SKM-1 (cell line): ENCODE data around the gene DENND2A.
A peak's percentile ranks its signal among the peaks of the same experiment; 100 is the strongest.
"Not testable (repeated sequence)": the region's sequence is repeated elsewhere in the genome, so short reads cannot be mapped to it uniquely, and the experiment has no call there.

Experiments used
- DNase-seq: peaks from one replicate; lab custom pipeline; 2025; ENCODE audit not compliant: unreplicated experiment; lab: John Stamatoyannopoulos, UW

Gene DENND2A

DNA sequence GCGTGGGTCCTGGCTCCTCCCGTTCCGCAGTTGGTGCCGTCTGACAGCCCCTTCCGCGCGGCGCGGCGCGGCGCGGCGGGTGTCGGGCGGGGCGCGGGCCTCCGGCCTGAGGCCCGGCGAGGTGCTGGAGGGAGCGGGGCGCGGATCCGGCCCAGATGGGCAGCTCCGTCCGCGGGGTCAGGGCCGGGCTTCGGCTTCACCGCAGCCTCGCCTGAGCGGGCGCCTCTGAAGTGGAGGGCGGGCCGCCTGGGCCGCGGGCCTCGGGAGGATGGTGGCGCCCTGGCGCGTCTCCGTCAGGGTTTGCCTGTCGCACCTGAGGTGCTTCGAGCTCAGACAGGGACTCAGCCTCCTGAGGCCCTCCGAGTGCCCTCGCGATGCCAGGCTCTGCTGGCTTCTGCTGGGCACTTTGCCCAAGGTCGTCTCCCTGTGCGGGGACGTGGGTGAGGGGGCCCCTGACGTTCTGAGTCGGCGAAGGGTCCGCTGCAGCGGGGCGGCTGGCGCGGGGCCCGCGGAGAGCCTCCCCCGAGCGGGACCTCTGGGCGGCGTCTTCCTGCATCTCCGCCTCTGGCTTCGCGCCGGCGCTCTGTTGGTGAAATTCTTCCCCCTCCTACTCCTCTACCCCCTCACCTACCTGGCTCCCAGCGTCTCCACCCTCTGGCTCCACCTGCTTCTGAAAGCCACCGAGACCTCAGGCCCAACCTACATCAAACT lies 32.6 kb upstream of the DENND2A start:
- DNase-seq = no peak

DNA sequence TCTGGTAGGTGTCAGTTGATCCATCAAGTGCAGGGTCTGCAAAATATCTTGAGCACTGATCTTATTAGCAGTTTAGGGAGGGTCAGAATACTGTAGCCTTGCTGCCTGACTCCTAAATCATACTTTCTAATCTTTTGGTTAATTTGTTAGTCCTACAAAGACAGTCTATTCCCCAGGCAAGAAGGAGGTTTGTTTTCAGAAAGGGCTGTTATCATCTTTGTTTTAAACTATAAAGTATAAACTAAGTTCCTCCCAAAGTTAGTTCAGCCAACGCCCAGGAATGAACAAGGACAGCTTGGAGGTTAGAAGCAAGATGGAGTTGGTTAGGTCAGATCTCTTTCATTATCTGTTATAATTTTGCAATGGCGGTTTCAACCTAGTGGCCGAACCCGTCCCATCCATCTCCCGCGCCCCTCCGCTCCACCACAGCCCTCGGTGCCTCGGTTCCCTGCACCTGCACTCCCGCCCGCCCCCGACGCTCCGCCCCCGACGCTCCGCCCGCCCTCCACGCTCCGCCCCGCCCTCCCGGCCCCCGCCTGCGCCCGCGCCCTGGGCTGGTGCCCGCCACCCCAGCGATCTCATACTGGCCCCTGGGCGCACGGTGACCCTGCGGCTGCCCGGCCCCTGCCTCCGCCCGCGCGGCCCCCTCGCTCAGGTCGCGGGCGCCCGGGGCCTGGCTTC lies 31.9 kb upstream of the DENND2A start, which contains the start of gene ADCK2:
Gene ADCK2, plus strand, starts transcription at position 564 of the 681 bp plus-strand sequence. CDS start 386 bp downstream, outside the sequence.
- no peak for DNase-seq

DNA sequence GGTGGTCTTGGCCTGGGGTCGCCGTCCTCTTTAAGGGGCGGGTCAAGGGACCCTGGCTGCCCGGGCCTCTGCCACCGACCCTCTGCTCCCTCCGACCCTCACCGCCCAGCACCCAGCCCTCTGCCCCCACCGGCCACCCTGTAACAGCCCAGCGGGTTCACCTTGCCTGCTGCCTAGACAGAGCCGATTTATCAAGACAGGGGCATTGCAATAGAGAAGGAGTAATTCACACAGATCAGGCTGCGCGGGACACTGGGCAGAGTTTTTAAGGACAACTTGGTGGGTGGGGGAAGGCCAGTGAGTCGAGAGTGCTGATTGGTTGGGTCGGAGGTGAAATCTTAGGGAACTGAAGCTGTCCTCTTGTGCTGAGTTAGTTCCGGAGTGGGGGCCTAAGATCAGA lies 31.4 kb upstream of the DENND2A start:
- DNase-seq = no peak

DNA sequence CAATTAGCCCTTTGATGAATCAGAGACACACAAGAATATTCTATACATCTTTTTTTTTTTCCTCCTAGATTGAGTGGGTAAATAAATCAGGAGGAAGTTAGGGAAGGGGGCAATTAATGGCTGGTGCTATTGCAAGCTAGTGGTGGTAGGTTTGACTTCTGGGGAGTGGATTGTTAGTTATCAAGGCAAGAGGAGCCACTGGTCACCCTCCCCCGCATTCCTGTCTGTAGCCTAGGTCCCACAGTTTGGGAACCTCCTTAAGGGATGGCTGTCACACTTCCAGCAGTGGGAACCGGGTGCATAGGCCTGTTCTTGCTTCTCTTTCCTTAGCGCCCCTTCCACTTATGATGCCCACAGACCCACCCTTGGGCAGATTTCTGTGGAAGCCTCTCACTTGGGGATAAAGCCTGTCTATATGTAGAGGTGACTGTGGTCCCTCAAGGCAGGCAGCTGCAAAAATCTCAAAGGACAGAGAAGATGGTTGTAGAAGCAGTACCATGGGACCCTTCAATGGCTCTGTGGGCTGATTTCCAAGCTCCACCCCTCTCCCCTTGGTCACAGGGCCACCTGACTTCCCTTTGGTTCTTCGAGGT lies 29.8 kb upstream of the DENND2A start:
- no peak for DNase-seq

DNA sequence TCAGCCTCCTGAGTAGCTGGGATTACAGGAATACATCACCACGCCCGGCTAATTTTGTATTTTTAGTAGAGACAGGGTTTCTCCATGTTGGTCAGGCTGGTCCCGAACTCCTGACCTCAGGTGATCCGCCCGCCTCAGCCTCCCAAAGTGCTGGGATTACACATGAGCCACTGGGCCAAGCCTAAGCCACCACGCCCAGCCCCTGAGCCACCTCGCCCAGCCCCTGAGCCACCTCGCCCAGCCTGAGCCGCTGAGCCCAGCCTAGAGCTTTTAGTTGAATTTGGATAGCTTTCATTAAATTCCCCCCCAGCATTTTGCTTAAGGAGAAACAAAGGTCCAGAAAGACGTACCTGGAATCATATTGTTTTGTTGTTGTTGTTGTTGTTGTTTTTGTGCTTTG lies 29.2 kb upstream of the DENND2A start:
- DNase-seq = not testable (repeated sequence)

DNA sequence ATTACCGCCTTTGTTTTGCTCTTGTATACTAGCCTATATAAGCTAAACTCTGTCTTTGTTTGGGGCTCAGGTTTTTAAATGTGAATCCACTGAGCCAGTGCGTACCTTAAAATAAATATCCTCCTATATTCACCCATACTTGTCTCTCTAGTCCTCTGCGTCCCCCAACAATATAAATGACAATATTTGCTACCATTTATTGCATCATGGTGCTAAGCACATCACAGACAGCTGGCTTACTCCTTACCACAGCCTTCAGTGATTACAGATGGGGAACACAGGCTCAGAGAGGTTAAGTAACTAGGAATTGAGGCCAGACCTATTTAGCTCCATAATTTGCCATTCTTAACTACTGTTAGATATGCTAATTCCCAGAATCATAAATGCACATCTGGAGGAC lies 28.7 kb upstream of the DENND2A start:
- DNase-seq = no peak

DNA sequence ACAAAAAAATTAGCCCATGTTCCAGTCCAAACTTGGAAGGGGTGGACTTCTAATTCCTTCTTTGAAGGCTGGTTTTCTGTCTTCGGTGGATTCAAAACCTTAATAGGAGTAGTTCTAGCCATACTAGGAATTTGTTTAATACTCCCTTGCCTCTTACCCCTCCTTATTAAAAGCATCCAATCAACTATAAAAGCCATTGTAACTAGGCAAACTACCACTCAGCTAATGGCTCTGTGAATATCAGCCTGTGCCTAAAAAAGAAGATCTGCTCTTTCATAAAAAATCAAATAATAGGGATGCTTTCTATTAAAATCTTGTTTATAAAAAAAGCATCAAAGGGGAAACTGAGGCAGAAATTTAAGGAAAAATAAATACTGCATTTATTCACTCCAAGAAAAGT lies 28.0 kb upstream of the DENND2A start:
- DNase-seq = no peak

DNA sequence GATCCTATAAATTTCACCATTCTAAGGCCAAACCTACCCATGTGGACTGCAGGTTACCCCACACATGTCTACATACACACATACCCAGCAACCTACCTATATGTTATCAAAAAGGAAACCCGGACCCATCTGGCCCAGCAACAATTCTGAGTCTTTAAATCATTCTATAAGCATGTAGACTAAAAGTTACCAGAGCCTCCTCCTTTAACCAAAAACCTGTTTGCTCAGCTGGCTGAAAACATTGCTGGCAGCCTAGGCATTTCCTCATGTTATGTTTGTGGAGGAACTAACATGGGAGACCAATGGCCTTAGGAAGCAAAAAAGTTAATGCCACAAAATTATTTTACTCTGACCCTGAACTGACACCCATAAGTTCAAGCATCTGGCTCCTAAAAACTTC lies 26.9 kb upstream of the DENND2A start:
- DNase-seq = no peak

DNA sequence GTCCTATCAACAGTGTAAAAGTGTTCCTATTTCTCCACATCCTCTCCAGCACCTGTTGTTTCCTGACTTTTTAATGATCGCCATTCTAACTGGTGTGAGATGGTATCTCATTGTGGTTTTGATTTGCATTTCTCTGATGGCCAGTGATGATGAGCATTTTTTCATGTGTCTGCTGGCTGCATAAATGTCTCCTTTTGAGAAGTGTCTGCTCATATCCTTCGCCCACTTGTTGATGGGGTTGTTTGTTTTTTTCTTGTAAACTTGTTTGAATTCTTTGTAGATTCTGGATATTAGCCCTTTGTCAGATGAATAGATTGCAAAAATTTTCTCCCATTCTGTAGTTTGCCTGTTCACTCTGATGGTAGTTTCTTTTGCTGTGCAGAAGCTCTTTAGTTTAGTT lies 22.3 kb upstream of the DENND2A start:
- DNase-seq = not testable (repeated sequence)

DNA sequence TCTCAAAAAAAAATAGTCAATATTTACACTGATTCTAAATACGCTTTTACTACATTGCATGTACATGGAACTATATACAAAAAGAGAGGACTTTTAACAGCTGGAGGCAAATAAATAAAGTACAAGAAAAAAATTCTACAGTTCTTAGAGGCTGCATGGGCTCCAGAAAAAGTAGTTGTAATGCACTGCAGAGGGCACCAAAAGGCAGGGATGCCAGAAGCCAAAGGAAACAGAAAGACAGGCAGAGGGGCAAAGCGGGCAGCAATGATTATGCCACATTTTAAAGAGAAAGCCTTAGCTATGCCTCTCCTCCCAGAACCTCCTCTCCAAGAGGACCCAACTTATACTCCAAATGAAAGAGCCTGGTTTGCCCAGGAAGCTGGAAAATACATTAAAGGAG lies 20.5 kb upstream of the DENND2A start:
- DNase-seq = no peak

DNA sequence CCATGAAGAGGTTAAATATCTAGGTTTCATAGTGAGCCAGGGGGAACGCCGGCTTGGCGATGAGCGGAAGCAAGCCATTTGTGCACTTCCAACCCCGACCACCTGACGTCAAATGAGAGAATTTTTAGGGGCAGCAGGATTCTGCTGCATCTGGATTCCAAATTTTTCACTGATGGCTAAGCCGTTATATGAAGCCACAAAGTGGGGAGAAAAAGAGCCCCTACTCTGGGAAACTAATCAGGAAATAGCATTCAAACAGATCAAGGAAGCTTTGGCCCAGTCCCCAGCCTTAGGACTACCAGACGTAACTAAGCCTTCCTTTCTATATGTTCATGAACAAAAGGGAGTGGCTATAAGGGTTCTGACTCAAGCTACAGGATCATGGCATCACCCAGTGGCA lies 19.2 kb upstream of the DENND2A start:
- no peak for DNase-seq

DNA sequence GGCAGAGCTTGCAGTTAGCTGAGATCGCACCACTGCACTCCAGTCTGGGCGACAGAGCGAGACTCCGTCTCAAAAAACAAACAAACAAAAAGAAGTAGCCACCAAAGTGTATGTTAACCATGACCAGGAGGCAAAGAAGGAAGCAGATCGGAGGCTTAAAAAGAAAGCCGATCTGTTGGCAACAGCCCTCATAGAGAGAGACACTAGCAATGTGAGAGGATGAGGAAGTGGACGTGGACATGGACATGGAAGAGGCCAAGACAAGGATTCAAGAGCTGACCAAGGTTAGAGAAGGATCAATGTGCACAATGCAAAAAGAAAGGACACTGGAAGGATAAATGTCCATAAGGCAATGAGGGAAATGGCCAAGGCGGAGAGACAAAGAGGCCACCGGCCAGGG lies 17.3 kb upstream of the DENND2A start:
- no peak for DNase-seq

DNA sequence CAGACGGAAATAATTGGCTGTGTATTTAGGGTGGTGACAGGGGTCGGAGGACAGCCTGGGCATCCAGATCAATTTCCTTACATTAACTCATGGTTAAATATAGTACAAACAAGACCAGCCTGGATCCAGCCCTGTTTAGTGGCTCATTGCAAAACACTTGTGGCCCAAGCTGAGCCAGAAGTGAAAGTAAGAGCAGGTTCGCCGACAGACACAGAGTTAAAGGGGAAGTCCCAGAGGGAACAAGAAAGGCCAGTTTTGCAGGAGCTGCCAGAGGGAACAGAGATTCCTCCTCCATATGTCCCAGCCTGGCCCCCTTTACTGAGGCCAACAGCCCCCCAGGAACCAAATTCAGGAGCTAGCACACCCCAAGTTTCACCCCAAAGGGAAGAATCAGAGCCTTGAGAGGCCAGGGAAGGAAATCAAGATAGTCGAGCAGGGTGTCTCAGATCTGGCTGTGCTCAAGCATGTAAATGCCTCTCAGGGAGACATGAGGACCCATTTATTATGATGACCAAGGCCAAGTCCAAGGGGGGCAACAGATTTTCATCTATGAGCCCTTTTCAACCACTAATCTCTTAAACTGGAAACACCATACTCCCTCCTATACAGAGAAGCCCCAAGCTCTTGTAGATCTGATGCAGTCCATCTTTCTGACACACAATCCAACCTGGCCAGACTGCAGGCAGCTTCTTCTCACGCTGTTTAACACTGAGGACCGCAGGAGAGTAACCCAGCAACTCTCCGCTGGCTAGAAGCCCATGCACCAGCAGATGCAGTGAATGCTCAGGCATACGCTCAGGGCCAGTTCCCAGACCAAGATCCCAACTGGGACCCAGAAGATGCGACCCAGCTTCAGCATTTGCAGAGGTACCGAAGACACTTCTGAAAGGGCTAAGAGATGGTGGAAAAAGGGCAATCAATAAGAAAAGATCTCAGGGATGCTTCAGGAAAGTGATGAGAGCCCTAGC lies 16.2 kb upstream of the DENND2A start:
- DNase-seq = peak; percentile 94

DNA sequence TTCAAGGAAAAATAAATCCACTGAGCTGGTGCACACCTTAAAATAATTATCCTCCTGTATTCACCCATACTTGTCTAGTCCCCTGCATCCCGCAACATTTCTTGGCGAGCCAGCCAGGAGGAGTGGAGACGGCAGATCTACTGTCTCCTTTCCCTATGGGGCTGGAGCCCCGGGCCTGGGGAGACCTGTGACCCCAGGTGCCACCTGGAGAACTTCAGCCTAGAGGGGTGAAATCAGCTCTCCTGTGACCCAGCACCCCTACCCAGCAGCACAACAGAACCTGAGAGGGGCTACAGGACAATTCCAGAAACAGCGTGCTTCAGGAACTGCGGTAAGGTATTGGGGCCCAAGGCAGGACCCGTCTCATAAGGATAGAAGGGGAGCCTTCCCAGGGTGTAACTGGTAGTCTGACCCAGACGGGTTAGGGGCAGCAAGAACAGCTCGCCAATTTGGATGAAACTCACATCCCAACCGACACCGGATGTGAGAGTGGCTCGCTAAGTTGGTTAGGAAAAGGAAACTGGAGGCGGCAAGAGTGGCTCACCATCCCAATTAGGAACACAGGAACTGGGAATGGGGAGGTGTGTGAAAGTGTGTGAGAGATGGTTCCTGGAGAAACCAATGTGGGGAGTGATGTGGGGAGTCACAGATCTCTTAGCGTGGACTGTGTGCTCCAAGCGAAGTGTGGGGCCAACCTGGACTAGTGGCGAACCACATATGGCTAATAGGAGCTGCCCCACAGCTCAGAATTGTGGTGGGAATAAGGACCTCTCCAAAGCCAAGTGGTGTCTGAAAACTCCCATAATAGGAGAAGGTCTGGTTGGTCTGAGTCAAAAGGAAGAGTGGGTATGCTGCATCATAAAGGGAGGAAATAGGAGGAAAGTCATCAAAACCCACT lies 15.1 kb upstream of the DENND2A start:
- no peak for DNase-seq

DNA sequence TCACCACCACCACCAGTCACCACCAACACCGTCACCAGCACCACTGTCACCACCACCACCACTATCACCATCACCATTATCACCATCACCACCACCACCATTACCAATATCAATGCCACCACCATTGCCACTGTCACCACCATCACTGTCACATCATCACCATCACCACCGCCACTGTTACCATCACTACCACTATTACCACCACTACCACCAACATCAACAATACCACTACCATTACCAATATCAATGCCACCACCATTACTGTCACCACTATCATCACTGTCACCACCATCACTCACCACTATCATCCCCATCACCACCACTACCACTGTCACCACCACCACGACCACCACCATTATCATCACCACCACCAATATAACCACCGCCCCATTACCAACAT lies 14.0 kb upstream of the DENND2A start:
- no peak for DNase-seq

DNA sequence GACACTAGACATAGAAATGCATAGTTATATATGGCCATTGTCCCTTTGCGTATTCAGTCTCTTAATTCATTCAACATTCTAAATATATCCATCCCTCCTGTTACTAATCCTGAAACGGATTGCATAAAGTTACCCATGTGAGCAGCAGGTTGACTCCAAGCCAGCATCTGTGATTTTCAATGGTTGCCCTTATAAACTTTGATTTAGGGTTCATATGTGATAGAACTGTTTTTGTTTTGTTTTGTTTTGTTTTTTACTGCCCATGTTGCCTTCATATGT lies 13.4 kb upstream of the DENND2A start:
- no peak for DNase-seq

DNA sequence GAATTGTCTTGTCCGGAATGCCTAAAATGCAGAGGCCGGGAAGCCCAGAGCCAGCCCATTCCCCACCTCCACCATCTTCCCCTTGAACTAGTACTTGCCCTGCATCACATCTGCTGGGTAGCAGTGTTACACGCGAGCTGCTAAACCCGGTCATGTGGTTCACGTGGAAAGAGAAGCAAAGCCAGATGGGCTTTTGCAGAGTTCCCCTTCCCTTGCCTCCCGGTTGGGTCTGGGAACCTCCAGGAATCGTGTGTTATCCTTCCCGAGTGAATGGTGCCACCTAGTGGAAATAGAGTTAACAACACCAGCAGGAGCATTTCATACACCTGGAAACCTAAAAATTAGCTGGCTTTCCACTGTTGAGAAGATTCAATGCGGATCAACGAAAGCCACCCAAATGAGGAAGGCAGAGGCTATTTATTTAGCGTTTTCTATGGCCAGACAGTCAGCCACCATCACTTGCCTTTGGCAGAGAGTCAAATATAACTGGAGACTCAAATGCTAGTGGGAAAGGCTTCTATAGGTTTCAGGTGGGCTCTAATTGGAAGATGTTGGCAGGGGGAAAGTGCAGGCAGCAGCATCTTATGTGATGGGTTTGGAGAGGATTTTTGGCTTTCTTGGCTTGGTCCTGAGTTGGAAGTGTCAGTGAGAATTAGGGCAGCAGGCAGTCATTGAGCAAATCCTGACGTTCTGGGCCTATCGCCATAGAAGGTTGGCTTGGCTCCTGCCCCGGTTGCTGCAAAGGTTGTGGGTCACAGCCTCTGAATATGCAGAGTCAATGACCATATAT lies 12.9 kb upstream of the DENND2A start:
- no peak for DNase-seq

DNA sequence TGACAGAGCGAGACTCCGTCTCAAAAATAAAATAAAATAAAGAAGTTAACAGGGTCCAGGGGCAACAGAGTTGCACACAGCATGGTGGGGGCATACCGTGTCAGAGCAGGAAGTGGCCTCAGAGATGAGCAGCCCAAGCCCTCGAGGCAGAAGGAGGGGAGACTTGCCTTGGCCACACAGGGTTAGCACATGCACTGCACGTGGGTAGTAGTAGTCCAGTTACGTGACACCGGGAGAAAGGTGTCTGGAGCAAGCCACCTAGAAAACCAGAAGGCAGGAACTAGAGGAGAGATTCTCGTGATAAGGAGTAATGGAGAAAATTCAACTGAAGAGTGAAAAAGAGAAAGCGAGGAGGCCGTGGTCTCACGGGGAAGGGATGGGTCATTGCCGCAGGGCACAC lies 9.8 kb upstream of the DENND2A start:
- no peak for DNase-seq

DNA sequence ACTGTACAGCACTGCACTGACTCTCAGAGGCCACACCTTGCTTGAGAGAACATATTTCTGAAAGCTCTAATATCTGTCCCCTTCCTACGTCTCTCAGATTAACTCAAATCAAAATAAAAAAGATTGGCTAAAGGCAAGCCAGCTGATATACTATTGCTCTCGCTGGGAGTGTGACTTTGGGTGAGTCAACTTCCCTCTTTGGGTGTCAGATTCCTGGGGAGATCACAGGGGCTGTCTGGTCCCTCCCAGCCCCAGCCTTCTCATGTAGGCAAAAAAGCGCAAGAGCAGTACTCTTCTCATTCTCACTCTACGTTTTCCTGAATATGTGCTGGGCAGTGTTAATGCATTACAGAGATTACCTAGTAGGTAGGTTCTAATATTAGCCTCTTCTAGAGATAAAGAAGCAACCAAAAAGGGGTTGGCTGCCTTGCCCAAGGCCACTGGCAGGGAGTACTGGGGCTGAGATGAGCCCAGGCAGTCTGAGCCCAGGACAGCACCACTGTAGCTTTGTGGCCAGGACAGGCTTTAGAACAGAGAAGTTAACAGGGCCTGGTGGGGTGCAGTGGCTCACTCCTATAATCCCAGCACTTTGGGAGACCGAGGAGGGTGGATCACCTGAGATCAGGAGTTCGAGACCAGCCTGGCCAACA lies 9.1 kb upstream of the DENND2A start:
- DNase-seq = no peak
